Measurements from ENCODE around the gene ZC3H11A.
"Not testable (repeated sequence)": the region's sequence is repeated elsewhere in the genome, so short reads cannot be mapped to it uniquely, and the experiment has no call there.

The ZC3H11A gene

GRCh38 chr1:203795441-203796235 lies at the start of gene ZC3H11A, which contains the start of gene ZBED6:
Gene ZC3H11A (plus strand): TSS chr1:203795623. CDS start chr1:203817071, 21,448 bp downstream.
Gene ZBED6 (plus strand): TSS chr1:203795623. CDS start chr1:203797523, 1,900 bp downstream.
- intact Hi-C loops (cut with DNase I): loop anchor here (10.0 kb wide), 1 partner anchor 69 kb away; the partner anchor contains the start of gene SNRPE
- DNase-seq: peak; percentile 98 to 100 (median 99)

DNA sequence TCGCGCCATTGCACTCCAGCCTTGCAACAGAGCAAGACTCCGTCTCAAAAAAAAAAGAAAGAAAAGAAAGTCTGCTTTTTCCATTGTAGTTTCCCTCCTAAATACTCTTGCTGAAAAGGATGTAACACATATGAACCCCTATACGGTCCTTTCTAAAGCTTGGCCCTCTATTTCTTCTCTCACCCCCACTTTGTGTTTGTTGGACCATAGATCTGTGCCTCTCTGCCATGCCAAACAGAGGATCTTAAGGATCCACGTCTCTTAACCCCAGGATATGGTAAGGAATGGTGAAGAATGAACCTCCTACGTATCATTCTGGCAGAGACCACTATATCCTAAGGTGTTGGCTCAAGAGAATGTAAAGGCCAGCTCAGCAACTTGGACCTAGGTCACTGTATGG lies 49.1 kb upstream of the ZC3H11A start:
- DNase-seq: no peak

DNA sequence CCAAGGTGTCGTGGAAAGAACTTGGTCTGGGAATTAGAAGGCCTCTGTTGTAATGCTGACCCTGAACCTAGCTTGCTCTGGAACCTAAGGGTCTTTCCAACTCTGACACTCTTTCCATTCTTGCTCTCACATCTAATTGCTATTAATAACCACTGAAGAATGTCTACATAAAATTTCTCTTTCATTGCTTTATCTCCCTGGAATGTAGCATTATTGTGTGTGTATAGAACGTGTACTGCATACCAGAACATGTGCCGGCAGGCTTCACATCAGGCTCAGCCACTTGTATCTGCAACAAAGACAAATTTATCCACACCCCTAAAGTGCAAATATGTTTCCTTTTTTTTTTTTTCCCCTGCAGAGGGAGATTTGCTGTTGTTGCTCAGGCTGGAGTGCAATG lies 44.4 kb upstream of the ZC3H11A start:
- DNase-seq: no peak
- intact Hi-C loops (cut with DNase I): no loop called here

More for the DNA sequence above, 49.1 kb upstream of the ZC3H11A start:
- intact Hi-C loops (cut with DNase I): no loop called here

GRCh38 chr1:203751618-203752361 lies 43.6 kb upstream of the ZC3H11A start:
- DNase-seq; intact Hi-C loops (cut with DNase I): not testable (repeated sequence)

DNA sequence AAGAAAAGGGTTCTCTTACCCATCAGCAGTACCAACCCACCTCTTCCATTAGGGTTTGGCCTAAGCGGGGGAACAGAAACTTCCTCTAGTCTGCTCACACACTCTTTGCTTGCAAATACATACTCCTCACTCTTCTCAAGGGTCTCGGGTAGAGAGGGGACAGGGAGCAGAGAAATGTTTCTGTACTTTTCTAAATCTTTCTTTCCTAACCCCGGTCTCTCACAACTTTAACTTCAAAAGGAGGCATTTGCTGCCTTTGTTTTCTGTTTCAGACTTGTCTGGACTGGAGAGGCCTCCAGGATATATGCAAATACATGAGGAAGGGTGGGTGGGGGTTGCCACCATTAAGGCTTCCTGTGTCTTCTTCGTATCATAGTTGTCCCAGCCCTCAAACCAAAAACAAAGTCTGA lies 41.0 kb upstream of the ZC3H11A start:
- intact Hi-C loops (cut with DNase I): no loop called here
- no peak for DNase-seq

- DNase-seq: no peak
- intact Hi-C loops (cut with DNase I): no loop called here
These were observed 39.4 kb upstream of the ZC3H11A start for GRCh38 chr1:203756036-203756435.

DNA sequence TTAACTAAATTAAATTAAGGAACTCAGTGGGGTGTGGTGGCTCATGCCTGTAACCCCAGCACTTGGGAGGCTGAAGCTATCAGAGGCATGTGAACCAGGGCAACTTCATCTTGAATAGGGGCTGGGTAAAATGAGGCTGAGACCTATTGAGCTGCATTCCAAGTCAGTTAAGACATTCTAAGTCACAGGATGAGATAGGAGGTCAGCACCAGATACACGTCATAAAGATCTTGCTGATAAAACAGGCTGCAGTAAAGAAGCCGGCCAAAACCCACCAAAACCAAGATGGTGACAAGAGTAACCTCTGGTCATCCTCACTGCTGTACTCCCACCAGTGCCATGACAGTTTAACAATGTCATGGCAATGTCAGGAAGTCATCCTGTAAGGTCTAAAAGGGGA lies 36.7 kb upstream of the ZC3H11A start:
- DNase-seq; intact Hi-C loops (cut with DNase I): not testable (repeated sequence)

DNA sequence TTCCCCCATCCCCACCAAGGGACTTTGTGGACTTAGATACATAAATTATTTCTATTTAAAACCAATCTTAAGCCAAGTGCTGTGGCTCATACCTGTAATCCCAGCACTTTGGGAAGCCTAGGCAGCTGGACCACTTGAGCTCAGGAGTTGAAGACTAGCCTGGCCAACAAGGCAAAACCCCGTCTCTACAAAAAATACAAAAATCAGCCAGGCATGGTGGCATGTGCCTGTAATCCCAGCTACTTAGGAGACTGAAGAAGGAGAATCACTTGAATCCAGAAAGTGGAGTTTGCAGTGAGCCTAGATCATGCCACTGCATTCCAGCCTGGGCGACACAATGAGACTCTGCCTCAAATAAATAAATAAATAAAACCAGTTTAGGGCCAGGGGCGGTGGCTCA lies 34.9 kb upstream of the ZC3H11A start:
- no peak for DNase-seq
- intact Hi-C loops (cut with DNase I): no loop called here

DNA sequence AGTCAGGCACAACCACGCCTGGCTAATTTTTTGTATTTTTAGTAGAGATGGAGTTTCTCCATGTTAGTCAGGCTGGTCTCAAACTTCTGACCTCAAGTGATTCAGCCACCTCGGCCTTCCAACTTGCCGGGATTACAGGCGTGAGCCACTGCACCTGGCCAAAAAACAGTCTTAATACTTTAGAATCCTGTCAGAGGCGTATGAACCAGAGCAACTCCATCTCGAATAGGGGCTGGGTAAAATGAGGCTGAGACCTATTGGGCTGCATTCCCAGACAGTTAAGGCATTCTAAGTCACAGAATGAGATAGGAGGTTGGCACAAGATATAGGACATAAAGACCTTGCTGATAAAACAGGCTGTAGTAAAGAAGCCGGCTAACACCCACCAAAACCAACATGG lies 33.5 kb upstream of the ZC3H11A start:
- DNase-seq; intact Hi-C loops (cut with DNase I): not testable (repeated sequence)

DNA sequence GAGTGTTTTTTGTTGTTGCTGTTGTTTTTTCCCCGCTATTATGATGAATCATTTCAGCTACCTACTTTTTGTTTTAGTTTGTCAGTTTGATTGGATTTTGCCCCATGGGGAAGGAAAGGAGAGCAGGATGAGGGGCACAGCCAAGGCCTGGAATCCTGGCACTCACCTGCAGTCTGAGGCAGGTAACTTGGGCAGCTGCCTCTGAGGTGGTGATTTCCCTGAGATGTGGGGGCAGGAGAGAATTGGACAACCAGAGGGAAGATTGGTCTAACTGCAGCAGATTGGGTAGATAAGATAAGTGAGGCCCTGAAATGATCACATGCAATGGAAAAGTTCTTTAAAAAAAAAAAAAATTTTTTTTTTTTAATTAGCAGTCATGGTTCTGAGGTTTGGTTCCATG lies 31.9 kb upstream of the ZC3H11A start:
- intact Hi-C loops (cut with DNase I): no loop called here
- DNase-seq: no peak

DNA sequence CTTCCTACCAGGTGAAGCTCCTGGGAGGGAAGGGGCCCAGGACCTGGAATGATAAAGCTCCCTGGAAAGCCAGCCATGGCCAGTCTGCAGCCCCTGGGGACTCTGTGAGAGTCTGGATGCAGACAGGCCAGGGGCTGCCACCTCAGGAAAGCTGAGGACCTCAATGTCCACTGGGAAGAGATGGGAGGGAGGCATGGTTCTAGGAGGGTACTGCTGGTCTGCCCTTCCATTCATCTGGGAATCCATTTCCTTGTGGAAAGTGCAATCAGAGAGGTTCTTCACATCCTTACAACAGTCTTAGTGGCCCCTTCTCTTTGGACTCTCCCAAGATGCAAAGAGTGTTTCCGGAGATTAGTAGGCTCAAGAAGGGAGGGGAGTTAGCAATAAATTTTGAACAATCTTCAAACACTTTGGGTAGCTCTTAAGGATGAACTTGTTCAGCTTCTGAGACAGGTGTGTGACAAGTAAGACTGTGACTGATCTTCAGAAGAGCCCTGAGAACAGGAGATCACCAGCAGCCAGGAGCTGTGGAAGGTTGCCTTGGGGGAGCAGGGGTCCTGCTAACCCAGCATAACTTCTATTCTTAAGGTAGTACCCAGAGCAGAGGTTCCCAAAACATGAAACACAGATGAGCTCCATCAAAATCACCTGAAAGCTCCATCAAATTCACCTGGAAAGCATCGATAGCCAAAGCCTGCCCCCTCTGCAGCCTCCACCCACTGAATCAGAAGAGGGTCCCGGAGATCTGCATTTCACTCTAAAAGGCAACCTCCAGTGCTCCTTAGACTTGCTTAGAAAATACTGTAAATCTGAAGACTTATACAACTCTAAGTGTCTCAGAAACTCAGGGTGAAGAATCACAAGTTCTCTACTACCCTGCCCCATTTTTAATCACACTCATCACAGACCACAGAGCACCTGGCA lies 31.1 kb upstream of the ZC3H11A start:
- DNase-seq: no peak
- intact Hi-C loops (cut with DNase I): no loop called here

DNA sequence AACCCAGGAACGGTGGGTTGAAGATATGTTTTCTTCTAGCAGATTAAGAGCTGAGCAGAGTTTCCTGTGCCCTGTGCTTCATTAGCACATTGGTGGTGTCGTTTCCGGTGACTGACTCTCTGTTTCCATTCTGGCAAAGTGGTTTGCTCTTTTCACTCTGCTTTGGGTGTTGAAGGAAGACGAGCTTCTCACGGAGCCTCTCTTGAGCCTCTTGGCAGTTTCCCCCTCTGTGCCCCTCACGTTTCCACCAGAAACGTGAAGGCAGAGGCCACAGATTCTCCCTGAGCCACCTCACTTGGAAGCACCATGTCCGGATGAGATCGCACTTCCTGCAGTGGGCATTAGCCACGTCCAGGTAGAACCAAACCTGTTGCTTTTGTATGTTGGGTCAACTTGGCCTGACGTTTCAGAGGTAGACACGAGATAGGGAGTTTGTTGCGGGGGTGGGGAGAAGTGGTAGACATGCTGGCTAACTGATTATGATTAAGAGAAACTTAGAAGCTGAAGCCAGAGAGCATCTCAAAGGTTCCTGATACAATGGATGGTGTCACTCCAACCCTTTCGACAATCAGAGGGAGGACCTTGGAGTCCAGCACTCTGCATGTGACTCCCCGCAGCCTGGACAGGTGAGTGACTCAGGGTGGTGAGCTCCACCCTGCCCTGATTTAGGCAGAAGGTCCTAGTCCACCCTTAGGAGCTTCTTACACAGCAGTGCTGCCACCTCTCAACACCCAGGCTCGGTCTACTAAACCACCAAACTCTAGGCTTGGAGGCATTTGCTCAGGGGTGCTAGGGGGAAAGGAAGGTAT lies 30.2 kb upstream of the ZC3H11A start, which contains the start of gene LAX1:
Gene LAX1, plus strand, starts transcription at position 155 of the 809 bp plus-strand sequence. Its CDS starts 383 bp downstream, at position 538.
- DNase-seq: no peak
- intact Hi-C loops (cut with DNase I): no loop called here

- intact Hi-C loops (cut with DNase I): no loop called here
- DNase-seq: no peak
These were observed 27.2 kb upstream of the ZC3H11A start for GRCh38 chr1:203768256-203768655.

DNA sequence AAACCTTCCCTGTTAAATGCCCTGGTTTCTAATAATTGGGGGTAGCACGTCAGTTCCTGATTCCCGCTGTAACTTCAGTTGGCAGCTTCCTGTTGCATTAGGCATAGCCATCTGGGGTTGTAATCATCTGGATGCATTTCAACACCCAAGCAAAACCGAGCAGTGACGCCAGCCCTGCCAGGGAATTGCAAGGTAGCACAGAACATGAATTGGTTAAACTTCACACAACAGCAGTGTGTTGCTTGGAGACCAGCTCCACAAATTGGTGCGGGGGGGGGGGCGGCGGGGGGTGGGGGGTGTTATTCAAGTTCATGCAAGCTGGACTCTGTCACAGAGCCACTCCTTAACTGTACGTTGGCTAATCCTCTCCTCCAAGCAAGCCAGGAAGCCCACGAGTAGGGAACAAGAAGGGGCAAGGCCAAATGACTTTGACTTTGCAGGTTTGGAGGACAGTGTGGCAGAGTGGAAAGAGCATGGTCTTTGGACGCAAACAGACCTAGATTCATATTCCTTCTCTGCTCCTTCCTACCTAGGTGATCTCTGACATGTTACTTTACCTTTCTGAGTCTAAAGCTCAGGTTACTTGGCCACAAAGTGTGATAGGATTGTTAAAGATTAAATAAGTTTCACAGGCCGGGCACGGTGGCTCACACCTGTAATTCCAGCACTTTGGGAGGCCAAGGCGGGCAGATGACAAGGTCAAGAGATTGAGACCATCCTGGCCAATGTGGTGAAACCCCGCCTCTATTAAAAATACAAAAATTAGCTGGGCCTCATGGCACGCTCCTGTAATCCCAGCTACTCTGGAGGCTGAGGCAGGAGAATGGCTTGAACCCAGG lies 25.7 kb upstream of the ZC3H11A start:
- peak in 29 of 42 donors; percentile 3 to 65 (median 25) for DNase-seq
- intact Hi-C loops (cut with DNase I): no loop called here

DNA sequence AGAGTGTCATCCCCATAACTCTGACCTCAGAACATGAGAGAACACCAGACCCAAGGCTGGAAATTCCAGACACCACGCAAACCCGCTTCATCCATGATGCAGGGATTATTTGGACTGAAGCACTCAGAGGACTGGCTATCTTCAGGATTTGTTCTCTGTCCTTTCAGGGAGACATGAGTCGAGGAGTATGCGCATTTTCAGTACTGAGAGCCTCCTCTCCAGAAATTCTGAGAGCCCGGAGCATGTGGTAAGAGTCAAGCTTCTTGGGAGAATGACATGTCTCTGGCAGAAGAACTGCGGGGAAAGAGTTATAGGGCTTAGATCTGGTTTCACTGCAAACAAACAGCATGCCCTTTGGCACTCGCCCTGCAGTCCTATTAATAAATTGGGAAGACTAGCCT lies 23.5 kb upstream of the ZC3H11A start:
- intact Hi-C loops (cut with DNase I): no loop called here
- no peak for DNase-seq

DNA sequence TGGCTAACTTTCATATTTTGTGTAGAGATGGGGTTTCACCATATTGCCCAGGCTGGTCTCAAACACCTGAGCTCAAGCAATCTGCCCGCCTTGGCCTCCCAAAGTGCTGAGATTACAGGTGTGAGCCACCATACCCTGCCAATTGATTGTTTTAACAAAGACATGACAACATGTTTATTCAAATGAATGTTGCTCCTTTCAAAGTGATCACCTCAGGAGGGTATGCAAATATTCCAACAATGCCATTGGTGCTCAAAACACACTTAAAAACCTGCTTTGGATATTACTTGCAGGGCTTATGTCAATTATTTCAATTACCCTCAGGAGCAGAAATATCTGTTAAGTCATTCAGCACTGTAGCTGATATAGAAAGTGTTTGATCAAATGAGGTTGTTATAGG lies 22.6 kb upstream of the ZC3H11A start:
- intact Hi-C loops (cut with DNase I): no loop called here
- DNase-seq: no peak

GRCh38 chr1:203776636-203777035 lies 18.8 kb upstream of the ZC3H11A start:
- intact Hi-C loops (cut with DNase I): no loop called here
- DNase-seq: peak in 39 of 42 donors; percentile 18 to 85 (median 52)

Measured in head of caudate nucleus (tissue), 42 donors.